Measurements from ENCODE around the gene PHETA2.
A peak's percentile ranks its signal among the peaks of the same experiment; 100 is the strongest.
"Not testable (repeated sequence)": the region's sequence is repeated elsewhere in the genome, so short reads cannot be mapped to it uniquely, and the experiment has no call there.

The PHETA2 gene

GRCh38 chr22:42068291-42068690 is 5.8 kb upstream of the PHETA2 start:
- no peak overlapping the region for H3K27ac ChIP-seq
- no peak for DNase-seq (ENCODE audit: low read depth, low spot score)

DNA sequence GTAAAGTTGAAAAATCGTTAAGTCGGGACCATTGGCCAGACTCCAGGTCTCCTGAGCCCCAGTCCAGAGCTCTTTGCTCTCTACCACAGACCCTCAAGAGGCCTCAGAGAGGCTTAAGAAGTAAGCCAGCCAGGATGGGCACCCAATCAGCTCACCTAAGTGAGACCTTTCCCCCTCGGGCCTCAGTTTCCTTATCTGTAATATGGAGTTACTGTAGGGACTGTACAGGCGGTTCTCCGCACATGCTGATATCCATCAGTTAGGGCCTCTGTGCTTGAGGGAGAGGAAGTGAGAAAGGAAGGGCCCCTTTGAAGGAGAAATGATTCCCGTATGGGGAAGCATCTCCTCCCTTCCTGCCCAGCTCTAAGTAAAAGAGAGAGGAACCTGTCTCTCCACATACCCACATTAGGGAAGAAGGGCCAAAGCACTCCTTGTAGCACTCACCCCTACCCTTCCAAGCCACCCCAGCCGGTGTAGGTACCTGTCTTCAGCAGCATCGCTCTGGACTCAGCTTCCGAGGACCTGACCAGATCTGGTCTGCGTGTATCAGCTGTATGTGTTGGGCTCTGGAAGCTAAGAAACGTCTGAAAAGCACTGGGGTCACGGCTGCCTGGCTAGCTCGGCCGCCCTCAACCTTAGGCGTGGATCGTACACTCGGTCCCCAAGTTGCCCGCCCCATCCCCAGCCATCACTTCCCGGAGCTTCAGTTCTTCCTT is 4.1 kb upstream of the PHETA2 start:
- H3K27ac ChIP-seq = peak overlapping the region; percentile 55
- no peak for DNase-seq (ENCODE audit: low read depth, low spot score)

GRCh38 chr22:42070517-42071422 is 3.3 kb upstream of the PHETA2 start, which contains the start of gene NAGA:
Gene NAGA (minus strand): TSS chr22:42070812. CDS start chr22:42070297, 515 bp downstream.
- peak; percentile 55 for DNase-seq (ENCODE audit: low read depth, low spot score)
- H3K27ac ChIP-seq = peak within 1 kb of the TSS; percentile 55

DNA sequence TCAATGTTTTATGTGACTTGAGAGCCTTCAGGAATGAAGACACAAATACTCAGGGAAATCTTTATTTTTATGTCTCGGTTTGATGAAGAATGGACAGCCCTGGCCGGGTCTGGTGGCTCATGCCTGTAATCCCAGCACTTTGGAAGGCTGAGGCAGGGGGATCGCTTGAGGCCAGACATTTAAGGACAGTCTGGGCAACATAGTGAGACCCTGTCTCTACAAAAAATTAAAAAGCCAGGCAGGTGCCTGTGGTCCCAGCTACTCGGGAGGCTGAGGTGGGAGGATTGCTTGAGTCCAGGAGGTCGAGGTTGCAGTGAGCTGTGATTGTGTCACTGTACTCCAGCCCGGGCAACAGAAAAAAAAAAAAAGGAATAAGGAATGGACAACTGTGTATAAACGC is 2.5 kb upstream of the PHETA2 start:
- peak overlapping the region; percentile 55 for H3K27ac ChIP-seq
- not testable (repeated sequence) for DNase-seq (ENCODE audit: low read depth, low spot score)

GRCh38 chr22:42072606-42073330 is 1.3 kb upstream of the PHETA2 start:
- no peak overlapping the region for H3K27ac ChIP-seq
- DNase-seq (ENCODE audit: low read depth, low spot score) = no peak

- DNase-seq (ENCODE audit: low read depth, low spot score) = no peak
- H3K27ac ChIP-seq = no peak overlapping the region
Measured at GRCh38 chr22:42073621-42074041, 417 bp upstream of the PHETA2 start.

- no peak overlapping the region for H3K27ac ChIP-seq
- no peak for DNase-seq (ENCODE audit: low read depth, low spot score)
Measured at GRCh38 chr22:42074846-42075676, 1.0 kb downstream of the PHETA2 start.

GRCh38 chr22:42076764-42077485 is 2.9 kb downstream of the PHETA2 start:
- no peak for DNase-seq (ENCODE audit: low read depth, low spot score)
- H3K27ac ChIP-seq = no peak overlapping the region

GRCh38 chr22:42077486-42078125 is 3.6 kb downstream of the PHETA2 start:
- no peak overlapping the region for H3K27ac ChIP-seq
- no peak for DNase-seq (ENCODE audit: low read depth, low spot score)

DNA sequence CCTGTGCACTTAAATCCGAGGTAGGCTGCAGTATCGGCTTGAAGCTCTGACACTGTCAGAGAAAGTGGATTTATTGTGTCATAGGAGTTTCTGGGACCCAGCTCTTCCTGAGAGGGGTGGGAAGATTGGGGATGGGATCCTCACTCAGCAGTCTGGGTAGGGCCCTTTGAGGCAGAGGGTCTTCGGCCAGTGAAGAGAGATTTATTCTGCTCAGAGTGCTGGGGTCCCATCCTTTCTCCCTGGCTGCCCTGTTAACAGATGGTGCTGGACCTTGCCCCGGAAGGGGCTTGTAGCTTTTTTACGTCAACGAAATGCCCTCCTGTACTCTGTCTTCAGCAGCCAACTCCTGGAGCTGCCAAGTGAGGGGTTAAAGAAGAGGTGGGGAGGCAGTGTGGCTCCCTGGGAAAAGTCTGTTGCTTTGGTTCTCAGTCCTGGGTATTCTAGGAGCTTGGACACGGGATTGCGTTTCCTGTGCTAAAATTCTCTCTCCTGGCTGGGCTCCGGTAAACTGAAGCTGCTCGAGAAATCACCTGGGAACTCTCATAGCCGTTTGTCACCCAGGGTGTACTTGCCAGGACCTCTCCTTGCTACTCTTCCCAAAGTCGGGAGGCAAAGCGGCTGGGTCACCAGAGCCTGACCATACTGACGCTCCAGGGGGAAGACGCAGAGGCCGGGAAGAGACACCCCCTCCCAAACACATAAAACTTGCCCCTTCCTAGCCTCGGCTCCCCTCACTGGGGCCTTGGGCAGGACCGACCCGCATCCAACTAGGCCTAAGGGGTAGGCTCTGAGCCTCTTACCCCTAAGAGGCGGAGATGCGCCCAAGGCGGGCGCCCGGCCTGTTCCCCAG is 4.6 kb downstream of the PHETA2 start:
- no peak for DNase-seq (ENCODE audit: low read depth, low spot score)
- peak overlapping the region; percentile 85 for H3K27ac ChIP-seq

DNA sequence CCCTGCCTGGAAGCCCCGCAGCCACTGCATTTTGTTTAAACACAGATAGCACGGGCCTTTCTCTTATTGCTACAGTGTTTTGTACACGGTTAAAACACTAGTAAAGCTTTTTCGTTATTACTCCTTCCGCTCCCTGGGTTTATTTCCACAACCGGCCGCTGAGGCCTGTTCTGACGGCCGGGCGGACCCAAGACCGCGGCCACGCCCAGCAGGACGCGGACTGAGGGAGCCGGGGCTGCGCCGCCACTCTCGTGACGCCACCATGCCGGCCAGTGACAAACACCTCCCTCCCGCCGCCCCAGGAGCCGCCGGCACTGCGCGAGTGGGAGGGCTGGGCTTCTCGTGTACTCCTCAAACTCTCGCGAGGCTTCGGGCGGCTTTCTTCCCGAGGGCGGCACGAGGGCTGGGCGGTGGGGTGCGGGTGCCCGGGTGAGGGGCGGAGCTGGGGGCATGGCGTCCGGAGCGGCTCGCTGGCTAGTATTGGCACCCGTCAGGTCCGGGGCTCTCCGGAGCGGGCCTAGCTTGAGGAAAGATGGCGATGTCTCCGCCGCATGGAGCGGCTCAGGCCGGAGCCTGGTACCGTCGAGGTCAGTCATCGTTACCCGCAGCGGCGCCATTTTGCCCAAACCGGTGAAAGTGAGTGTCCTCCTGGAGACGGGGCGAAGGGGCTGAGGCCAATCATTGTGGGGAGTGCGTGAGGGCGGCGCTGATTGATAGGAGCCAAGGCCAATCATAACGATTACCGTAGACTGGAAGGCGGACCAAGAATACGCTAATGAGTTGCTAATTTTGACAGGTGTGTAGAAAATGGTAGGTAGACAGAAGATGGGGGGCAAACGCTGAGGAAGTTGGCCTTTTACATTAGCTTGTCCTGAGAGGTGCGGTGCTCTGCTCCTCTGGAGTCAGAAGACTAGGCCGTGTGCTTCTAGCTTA is 5.5 kb downstream of the PHETA2 start, which contains the start of gene SMDT1:
TSS of gene SMDT1 (plus strand) at position 382 of the 933 bp plus-strand sequence. CDS start at position 451, 69 bp downstream.
- peak; percentile 92 for DNase-seq (ENCODE audit: low read depth, low spot score)
- peak within 1 kb of the TSS; percentile 85 for H3K27ac ChIP-seq

GRCh38 chr22:42080287-42080686 is 6.2 kb downstream of the PHETA2 start:
- no peak for DNase-seq (ENCODE audit: low read depth, low spot score)
- peak overlapping the region; percentile 85 for H3K27ac ChIP-seq

DNA sequence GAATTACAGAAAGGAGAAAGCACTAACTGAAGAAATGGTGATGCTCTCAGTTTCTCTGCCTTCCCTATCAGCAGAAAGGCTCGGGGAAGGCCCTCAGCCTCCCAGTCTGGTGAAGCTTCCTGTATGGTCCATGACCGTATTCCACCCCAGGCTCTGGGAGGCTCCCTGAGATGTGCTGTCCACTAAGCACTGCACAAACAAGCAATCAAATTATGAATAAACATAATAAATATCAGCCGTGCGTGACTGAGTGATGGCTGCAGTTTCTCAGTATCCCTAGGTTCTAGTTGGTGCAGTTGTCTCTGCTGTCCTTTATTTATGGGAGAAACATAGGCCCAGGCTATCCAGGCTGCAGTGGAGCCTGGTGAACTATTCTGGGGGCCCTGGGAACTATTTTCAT is 9.1 kb downstream of the PHETA2 start:
- no peak overlapping the region for H3K27ac ChIP-seq
- DNase-seq (ENCODE audit: low read depth, low spot score) = no peak

DNA sequence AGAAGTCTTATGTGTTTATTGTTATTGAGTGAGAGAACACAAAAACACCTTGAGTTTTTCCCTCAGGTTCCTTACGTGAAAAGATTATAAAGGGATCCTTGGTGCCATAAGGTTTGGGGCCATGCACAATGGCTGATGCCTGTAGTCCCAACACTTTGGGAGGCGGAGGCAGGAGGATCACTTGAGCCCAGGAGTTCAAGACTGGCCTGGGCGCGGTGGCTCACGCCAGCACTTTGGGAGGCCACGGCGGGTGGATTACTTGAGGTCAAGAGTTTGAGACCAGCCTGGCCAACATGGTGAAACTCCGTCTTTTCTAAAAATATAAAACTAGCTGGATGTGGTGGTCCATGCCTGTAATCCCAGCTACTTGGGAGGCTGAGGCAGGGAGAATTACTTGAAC is 10.8 kb downstream of the PHETA2 start:
- no peak overlapping the region for H3K27ac ChIP-seq
- no peak for DNase-seq (ENCODE audit: low read depth, low spot score)

- no peak for DNase-seq (ENCODE audit: low read depth, low spot score)
- H3K27ac ChIP-seq = no peak overlapping the region
Measured at GRCh38 chr22:42086051-42086450, 12.0 kb downstream of the PHETA2 start.

- peak within 1 kb of the TSS; percentile 78 for H3K27ac ChIP-seq
- peak; percentile 95 for DNase-seq (ENCODE audit: low read depth, low spot score)
Measured at GRCh38 chr22:42090596-42091454, 16.8 kb downstream of the PHETA2 start, which contains the start of gene NDUFA6. Gene NDUFA6 (minus strand): TSS chr22:42090772. CDS start chr22:42090744, 28 bp downstream.
